ENCODE data around the gene PRR12.

The PRR12 gene

GRCh38 chr19:49557641-49558325 is 33.2 kb upstream of the PRR12 start:
- no peak overlapping the region for H3K27ac ChIP-seq
- no peaks in the 10 kb centered on the region for H3K4me1 ChIP-seq

DNA sequence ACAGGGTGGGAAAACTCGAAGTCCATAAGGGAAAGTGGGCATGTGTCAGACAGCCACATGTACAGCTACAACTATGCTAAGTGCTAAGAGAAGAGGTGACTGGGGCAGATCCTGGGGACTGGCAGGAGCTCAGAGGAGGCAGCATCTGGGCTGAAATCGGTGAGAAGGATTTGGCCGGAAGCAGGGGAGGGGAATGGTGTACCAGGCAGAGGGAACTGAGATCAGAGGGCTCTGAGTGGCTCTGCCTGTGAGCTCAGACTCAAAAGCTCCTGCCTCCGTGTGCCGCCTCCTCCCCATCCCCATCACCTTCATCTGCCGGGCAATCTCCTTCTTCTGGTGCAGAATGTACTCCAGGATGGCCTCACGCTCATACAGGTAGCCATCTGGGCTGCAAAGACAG is 32.4 kb upstream of the PRR12 start:
- Histone ChIP-seq H3K79me2 (peaks cover 15% of the 10 kb centered on the region), H3K4me3 (ENCODE audit: low read depth, low read length) (no peak overlapping the region), H3K9ac (no peak overlapping the region), H3K27me3 (ENCODE audit: control insufficient read depth, insufficient read depth, low read length) (no peaks in the 10 kb centered on the region), H3K4me2 (ENCODE audit: low read length) (no peak overlapping the region), H2AFZ (no peak overlapping the region), H3K9me3 (ENCODE audit: control insufficient read depth, low read length) (no peaks in the 10 kb centered on the region), H3K27ac (no peak overlapping the region), H3K36me3 (ENCODE audit: control insufficient read depth, insufficient read depth, low read length) (no peaks in the 10 kb centered on the region), H3K4me1 (no peaks in the 10 kb centered on the region)
- no peak for TF ChIP-seq CTCF (IDR thresholded peaks at IDR 0.05)

More at GRCh38 chr19:49557641-49558325, 33.2 kb upstream of the PRR12 start:
- Histone ChIP-seq H2AFZ (no peak overlapping the region), H3K4me3 (ENCODE audit: low read depth, low read length) (no peak overlapping the region), H3K9ac (no peak overlapping the region), H3K36me3 (ENCODE audit: control insufficient read depth, insufficient read depth, low read length) (no peaks in the 10 kb centered on the region), H3K27me3 (ENCODE audit: control insufficient read depth, insufficient read depth, low read length) (no peaks in the 10 kb centered on the region), H3K4me2 (ENCODE audit: low read length) (no peak overlapping the region), H3K9me3 (ENCODE audit: control insufficient read depth, low read length) (no peaks in the 10 kb centered on the region), H3K79me2 (peaks cover 7% of the 10 kb centered on the region)
- TF ChIP-seq CTCF (IDR thresholded peaks at IDR 0.05), result no peak

- no peak overlapping the region for H2AFZ ChIP-seq
- H3K27me3 ChIP-seq (ENCODE audit: control insufficient read depth, insufficient read depth, low read length), result no peaks in the 10 kb centered on the region
- peaks cover 20% of the 10 kb centered on the region for H3K79me2 ChIP-seq
- no peak overlapping the region for H3K9ac ChIP-seq
- H3K36me3 ChIP-seq (ENCODE audit: control insufficient read depth, insufficient read depth, low read length), result no peaks in the 10 kb centered on the region
- H3K9me3 ChIP-seq (ENCODE audit: control insufficient read depth, low read length), result no peaks in the 10 kb centered on the region
- no peak overlapping the region for H3K4me2 ChIP-seq (ENCODE audit: low read length)
- H3K27ac ChIP-seq, result no peak overlapping the region
- H3K4me1 ChIP-seq, result no peaks in the 10 kb centered on the region
- H3K4me3 ChIP-seq (ENCODE audit: low read depth, low read length), result no peak overlapping the region
- no peak for TF ChIP-seq CTCF (IDR thresholded peaks at IDR 0.05)
These were observed 31.5 kb upstream of the PRR12 start for GRCh38 chr19:49559443-49559842.

- Histone ChIP-seq H3K36me3 (ENCODE audit: control insufficient read depth, insufficient read depth, low read length) (no peaks in the 10 kb centered on the region), H3K4me2 (ENCODE audit: low read length) (no peak overlapping the region), H3K4me1 (no peaks in the 10 kb centered on the region), H3K9ac (no peak overlapping the region), H3K27me3 (ENCODE audit: control insufficient read depth, insufficient read depth, low read length) (no peaks in the 10 kb centered on the region), H3K4me3 (ENCODE audit: low read depth, low read length) (no peak overlapping the region), H2AFZ (no peak overlapping the region), H3K9me3 (ENCODE audit: control insufficient read depth, low read length) (no peaks in the 10 kb centered on the region), H3K79me2 (peaks cover 25% of the 10 kb centered on the region), H3K27ac (no peak overlapping the region)
- TF ChIP-seq CTCF (IDR thresholded peaks at IDR 0.05), result no peak
These were observed 31.1 kb upstream of the PRR12 start for GRCh38 chr19:49559928-49560327.

DNA sequence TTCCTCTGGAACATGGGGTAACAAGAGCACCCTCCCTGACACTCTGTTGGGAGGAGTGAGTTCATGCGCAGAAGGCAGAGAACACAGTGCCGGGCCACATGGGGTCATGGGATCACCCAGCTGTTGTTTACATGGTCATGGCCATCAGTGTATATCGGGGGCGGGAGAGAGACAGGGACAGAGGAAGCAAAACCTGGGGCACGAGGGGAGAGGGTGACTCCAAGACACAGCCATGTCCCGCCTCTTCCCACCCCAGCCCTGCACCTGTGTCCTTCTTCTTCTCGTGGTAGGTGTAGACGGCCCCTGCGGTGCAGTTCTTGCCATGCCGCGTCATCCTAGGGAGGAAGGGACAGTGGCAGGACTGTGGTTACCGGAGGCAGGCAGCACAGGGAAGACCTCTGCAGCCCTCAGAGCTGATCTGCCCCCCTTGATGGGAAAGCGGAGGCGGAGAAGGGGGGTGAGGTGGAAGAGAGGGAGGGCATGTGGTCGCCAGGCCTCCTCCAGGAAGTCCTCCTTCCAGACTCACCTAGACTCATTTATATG is 30.6 kb upstream of the PRR12 start:
- H3K4me1 ChIP-seq, result no peaks in the 10 kb centered on the region
- no peaks in the 10 kb centered on the region for H3K27me3 ChIP-seq (ENCODE audit: control insufficient read depth, insufficient read depth, low read length)
- no peaks in the 10 kb centered on the region for H3K36me3 ChIP-seq (ENCODE audit: control insufficient read depth, insufficient read depth, low read length)
- no peak overlapping the region for H3K4me3 ChIP-seq (ENCODE audit: low read depth, low read length)
- H2AFZ ChIP-seq, result no peak overlapping the region
- H3K9ac ChIP-seq, result no peak overlapping the region
- H3K9me3 ChIP-seq (ENCODE audit: control insufficient read depth, low read length), result no peaks in the 10 kb centered on the region
- H3K27ac ChIP-seq, result no peak overlapping the region
- no peak for TF ChIP-seq CTCF (IDR thresholded peaks at IDR 0.05)
- H3K79me2 ChIP-seq, result peaks cover 28% of the 10 kb centered on the region
- H3K4me2 ChIP-seq (ENCODE audit: low read length), result no peak overlapping the region

All from parathyroid adenoma (tissue), 2 donors.